Mucosa of descending colon (tissue), 3 donors: ENCODE data around the gene SYNE2. TPM values are rescaled to one million over a fixed set of nuclear protein-coding genes. Genes with fewer than 3 reads are reported as not detected.

ENCODE experiments used
- ATAC-seq: fragments of 200-7000 bp; cut with Tn5 transposase; one replicate; pipeline ENCODE4 v1.9.1; 2020; ENCODE audit warnings: mild to moderate bottlenecking, moderate library complexity
- DNase-seq, 3 donors: peaks; one replicate each; pipeline ENCODE4 v3.0.0-alpha.2; 2020
- H3K36me3 ChIP-seq: fragments of 200-600 bp; one replicate; pipeline ENCODE4 v1.8.0; 2021; ENCODE audit warnings: low read depth, mild to moderate bottlenecking
- H3K4me1 ChIP-seq: fragments of 200-600 bp; one replicate; pipeline ENCODE4 v1.8.0; 2021; ENCODE audit warnings: low read depth, mild to moderate bottlenecking
- H3K4me3 ChIP-seq: fragments of 200-600 bp; one replicate; pipeline ENCODE4 v1.8.0; 2021; ENCODE audit warnings: mild to moderate bottlenecking
- H3K9me3 ChIP-seq: fragments of 200-600 bp; one replicate; pipeline ENCODE4 v1.8.0; 2021; ENCODE audit warnings: mild to moderate bottlenecking
- intact Hi-C, 2 donors: fragments of 100-400 bp; cut with DNase I in 1 of 2; cut with micrococcal nuclease in 1 of 2; formaldehyde crosslinking; loops; one replicate each; pipeline versions ENCODE4 v1.11.0 to v1.11.1; 2022; cut with DNase I, micrococcal nuclease
- total RNA-seq, 3 donors: library from RNA; stranded (reverse); fragmentation: NEBNext Ultra II Directional in 2 of 3; extraction: Animal tissue kit (Norgen Biotek cat#: 25700) in 2 of 3; gene quantifications; one replicate each; pipeline versions ENCODE4 v1.2.1 to v1.2.4, GENCODE V29; 2021 to 2023
- TF ChIP-seq, protein P1 (sequence below): fragments of 200-600 bp; IDR thresholded peaks from one replicate; pipeline ENCODE4 v1.8.0; 2022; ENCODE audit warnings: antibody characterized with exemption, mild to moderate bottlenecking
- donor health status: DM: no; HTN: no; CAD: no; lungs with moderate emphysema.
- donor health status: DM: no; HTN: no; CAD: no.
- donor health status: DM: no; HTN: yes; CAD: no.

The SYNE2 gene
- total RNA-seq, 3 donors from 2014 or later = 104 to 215 (median 174) TPM

DNA sequence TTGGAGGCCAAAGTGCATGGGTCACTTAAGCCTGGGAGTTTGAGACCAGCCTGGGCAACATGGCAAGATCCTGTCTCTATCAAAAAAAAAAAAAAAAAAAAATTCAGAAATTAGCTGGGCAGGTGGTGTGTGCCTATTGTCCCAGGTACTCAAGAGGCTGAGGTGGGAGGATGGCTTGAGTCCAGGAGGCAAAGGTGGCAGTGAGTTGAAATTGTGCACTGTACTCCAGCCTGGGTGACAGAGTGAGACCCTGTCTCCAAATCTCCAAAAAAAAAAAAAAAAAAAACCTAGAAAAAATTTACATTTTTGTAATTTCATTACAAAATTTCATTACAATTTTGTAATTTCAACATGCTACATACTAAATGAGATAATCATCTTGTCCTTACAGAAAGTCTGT, 42.7 kb downstream of the SYNE2 start:
- H3K9me3 ChIP-seq = no peaks in the 10 kb centered on the region
- peaks cover 31% of the 10 kb centered on the region for H3K4me1 ChIP-seq
- no peaks in the 10 kb centered on the region for H3K36me3 ChIP-seq
- no peak for DNase-seq
- no peak for ATAC-seq
- H3K4me3 ChIP-seq = no peak overlapping the region
- TF ChIP-seq, protein P1, sequence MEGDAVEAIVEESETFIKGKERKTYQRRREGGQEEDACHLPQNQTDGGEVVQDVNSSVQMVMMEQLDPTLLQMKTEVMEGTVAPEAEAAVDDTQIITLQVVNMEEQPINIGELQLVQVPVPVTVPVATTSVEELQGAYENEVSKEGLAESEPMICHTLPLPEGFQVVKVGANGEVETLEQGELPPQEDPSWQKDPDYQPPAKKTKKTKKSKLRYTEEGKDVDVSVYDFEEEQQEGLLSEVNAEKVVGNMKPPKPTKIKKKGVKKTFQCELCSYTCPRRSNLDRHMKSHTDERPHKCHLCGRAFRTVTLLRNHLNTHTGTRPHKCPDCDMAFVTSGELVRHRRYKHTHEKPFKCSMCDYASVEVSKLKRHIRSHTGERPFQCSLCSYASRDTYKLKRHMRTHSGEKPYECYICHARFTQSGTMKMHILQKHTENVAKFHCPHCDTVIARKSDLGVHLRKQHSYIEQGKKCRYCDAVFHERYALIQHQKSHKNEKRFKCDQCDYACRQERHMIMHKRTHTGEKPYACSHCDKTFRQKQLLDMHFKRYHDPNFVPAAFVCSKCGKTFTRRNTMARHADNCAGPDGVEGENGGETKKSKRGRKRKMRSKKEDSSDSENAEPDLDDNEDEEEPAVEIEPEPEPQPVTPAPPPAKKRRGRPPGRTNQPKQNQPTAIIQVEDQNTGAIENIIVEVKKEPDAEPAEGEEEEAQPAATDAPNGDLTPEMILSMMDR = no peak
- intact Hi-C loops = no loop called here

DNA sequence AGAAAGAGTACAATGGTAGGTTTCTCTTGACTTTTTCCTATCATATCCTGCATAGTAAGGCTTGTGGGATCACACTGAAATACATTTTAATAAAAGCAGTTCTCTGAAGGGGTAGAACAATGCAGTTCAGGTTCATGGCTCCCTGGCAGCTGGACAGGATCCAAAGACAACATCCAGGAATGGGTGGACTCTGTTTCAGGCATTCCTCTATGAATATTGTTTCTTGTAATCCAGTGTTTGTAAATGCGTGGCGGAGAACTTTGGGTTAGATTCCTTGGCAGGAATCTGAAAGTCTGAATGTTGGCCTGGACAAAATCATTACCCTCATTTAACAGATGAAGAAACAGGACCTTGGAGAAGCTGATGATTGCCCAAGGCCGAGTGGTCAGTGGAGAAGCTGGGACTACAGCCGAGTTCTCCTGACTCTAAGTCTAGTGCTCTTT, 43.5 kb downstream of the SYNE2 start:
- H3K9me3 ChIP-seq = no peaks in the 10 kb centered on the region
- ATAC-seq = peak; percentile 80
- intact Hi-C loops = no loop called here
- H3K4me1 ChIP-seq = peaks cover 25% of the 10 kb centered on the region
- H3K4me3 ChIP-seq = no peak overlapping the region
- peak in 1 of 3 donors; percentile 70 for DNase-seq
- TF ChIP-seq, protein P1 = no peak
- no peaks in the 10 kb centered on the region for H3K36me3 ChIP-seq

DNA sequence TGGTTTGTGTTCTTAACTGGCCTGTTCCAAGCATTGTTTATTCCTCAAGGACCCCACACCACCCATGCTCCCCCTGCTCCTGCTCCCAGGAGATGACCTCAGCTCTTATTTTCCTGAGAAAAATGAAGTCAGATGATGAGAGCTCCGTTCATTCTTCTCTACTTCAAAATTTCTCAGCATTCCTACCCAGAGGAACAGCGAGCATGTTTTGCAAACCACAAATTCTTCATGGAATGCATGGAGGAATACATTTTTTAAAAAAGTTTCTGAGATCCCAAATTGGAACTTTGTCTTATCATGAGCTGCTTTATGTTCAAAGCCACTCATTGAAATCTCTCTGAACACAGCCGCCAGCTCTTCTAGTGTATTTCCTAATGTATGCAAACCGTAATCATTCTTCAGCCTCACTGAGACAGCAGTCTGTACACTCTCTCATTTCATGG, 44.9 kb downstream of the SYNE2 start:
- TF ChIP-seq, protein P1 = no peak
- no peak for DNase-seq
- intact Hi-C loops = no loop called here
- no peaks in the 10 kb centered on the region for H3K9me3 ChIP-seq
- peaks cover 18% of the 10 kb centered on the region for H3K4me1 ChIP-seq
- H3K4me3 ChIP-seq = no peak overlapping the region
- no peak for ATAC-seq
- H3K36me3 ChIP-seq = no peaks in the 10 kb centered on the region

DNA sequence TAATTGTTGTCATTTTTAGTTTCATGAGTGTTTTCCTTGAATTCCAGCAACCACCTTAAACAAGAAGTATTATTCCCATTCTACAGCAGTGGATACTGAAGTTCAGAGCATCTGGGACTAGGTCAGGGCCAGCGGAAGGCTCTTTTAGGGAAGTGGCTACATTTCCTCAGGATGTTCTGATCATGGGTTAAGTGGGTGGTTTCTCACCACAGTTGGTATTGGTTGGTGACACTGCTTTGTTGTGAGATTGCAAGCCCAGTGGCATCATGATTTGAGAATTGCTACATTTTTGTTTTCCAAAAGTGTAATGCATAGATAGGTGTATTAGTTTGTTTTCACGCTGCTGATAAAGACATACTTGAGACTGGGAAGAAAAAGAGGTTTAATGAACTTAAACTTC, 47.1 kb downstream of the SYNE2 start:
- intact Hi-C loops = no loop called here
- DNase-seq = no peak
- H3K4me1 ChIP-seq = peaks cover 18% of the 10 kb centered on the region
- no peaks in the 10 kb centered on the region for H3K36me3 ChIP-seq
- no peak overlapping the region for H3K4me3 ChIP-seq
- no peaks in the 10 kb centered on the region for H3K9me3 ChIP-seq
- ATAC-seq = no peak
- TF ChIP-seq, protein P1 = no peak

DNA sequence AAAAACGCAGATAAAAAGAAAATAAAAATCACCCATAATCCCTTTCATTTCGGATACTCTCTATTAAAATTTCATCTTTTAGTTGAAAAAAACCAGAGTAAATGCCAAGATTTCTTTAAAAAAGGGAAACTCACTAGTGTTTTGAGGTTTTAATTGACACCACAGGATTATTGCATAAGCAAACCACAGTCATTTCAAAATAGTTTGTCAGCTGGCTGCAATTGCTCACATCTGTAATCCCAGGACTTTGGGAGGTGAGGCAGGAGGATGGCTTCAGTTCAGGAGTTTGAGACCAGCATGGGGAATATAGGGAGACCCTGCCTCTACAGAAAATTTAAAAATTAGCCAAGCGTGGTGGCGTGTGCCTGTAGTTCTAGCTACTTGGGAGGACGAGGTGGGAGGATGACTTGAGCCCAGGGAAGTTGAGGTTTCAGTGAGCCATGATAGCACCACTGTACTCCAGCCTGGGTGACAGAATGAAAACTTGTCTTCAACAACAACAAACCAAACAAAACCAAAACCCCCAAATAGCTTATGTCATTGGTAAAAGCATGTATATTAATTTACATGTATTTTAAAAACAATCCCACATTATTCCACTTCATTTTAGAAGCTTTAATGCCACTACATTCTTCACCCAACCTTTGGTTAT, 48.8 kb downstream of the SYNE2 start:
- TF ChIP-seq, protein P1 = no peak
- peaks cover 5% of the 10 kb centered on the region for H3K4me1 ChIP-seq
- intact Hi-C loops = no loop called here
- H3K36me3 ChIP-seq = no peaks in the 10 kb centered on the region
- no peak overlapping the region for H3K4me3 ChIP-seq
- ATAC-seq = no peak
- DNase-seq = no peak
- no peaks in the 10 kb centered on the region for H3K9me3 ChIP-seq
